IMR-90 (cell line): ENCODE measurements around the gene ALOX12B. TPM values are rescaled to one million over a fixed set of nuclear protein-coding genes. Genes with fewer than 3 reads are reported as not detected.

ENCODE experiments used
- ATAC-seq: fragments of 200-7000 bp; cut with Tn5 transposase; 2 replicates; pipeline ENCODE4 v1.9.1; 2020; ENCODE audit warnings: low read depth, mild to moderate bottlenecking, moderate library complexity
- BruUV-seq: library from RNA; stranded (reverse); fragments of 400-500 nt; replicated peaks from 2 replicates; lab custom pipeline; 2021; lab: Mats Ljungman, UMichigan
- CTCF ChIA-PET: fragments of 300-600 bp; formaldehyde crosslinking; extraction: SDS; loops from one replicate; lab custom pipeline; 2021; ENCODE audit warnings: antibody characterized with exemption; lab: Yijun Ruan, JAX
- POLR2A ChIA-PET: fragments of 300-600 bp; sonication (Branson Sonifier 250); formaldehyde crosslinking; loops from one replicate; lab custom pipeline; 2022; ENCODE audit warnings: antibody characterized with exemption; ENCODE audit not compliant: unreplicated experiment; lab: Charles Lee
- DNase-seq: peaks from one replicate; pipeline ENCODE4 v3.0.0; 2013
- H2AFZ ChIP-seq: replicated peaks from 2 replicates; pipeline ENCODE3; 2013; ENCODE audit warnings: low read length, mild to moderate bottlenecking; ENCODE audit not compliant: poor library complexity
- H2AK5ac ChIP-seq: 2 replicates; pipeline ENCODE4 v1.6.1; 2013; ENCODE audit warnings: low read depth, low read length, inconsistent platforms
- H2AK9ac ChIP-seq: replicated peaks from 2 replicates; pipeline ENCODE3; 2013; ENCODE audit warnings: mild to moderate bottlenecking, low read depth, low read length, moderate library complexity; ENCODE audit not compliant: poor library complexity
- H2BK120ac ChIP-seq: 2 replicates; pipeline ENCODE4 v1.6.1; 2013; ENCODE audit warnings: low read depth, low read length, inconsistent platforms
- H2BK15ac ChIP-seq: 3 replicates; pipeline ENCODE4 v1.6.1; 2013; ENCODE audit warnings: low read depth, low read length, inconsistent platforms
- H2BK20ac ChIP-seq: 2 replicates; pipeline ENCODE4 v1.6.1; 2013; ENCODE audit warnings: low read depth, mild to moderate bottlenecking, inconsistent platforms, low read length, moderate library complexity
- H2BK5ac ChIP-seq: 2 replicates; pipeline ENCODE4 v1.6.1; 2013; ENCODE audit warnings: mild to moderate bottlenecking, low read depth, low read length, inconsistent platforms; ENCODE audit not compliant: poor library complexity, severe bottlenecking
- H3K14ac ChIP-seq: replicated peaks from 2 replicates; pipeline ENCODE4 v1.6.1; 2013; ENCODE audit warnings: low read depth, low read length, inconsistent platforms
- H3K18ac ChIP-seq: 2 replicates; pipeline ENCODE4 v1.6.1; 2013; ENCODE audit warnings: low read depth, low read length, control low read depth
- H3K23ac ChIP-seq: 2 replicates; pipeline ENCODE4 v1.6.1; 2013; ENCODE audit warnings: low read depth, low read length, inconsistent platforms
- H3K27ac ChIP-seq: 2 replicates; pipeline ENCODE4 v1.5.1; 2013; ENCODE audit warnings: mild to moderate bottlenecking, control low read depth, low read length; ENCODE audit not compliant: insufficient read depth
- H3K27me3 ChIP-seq: 2 replicates; pipeline ENCODE4 v1.6.1; 2013; ENCODE audit warnings: low read length; ENCODE audit not compliant: control insufficient read depth, insufficient read depth
- H3K36me3 ChIP-seq: 2 replicates; pipeline ENCODE4 v1.6.1; 2013; ENCODE audit warnings: low read length, mixed read lengths; ENCODE audit not compliant: control insufficient read depth, insufficient read depth
- H3K4ac ChIP-seq: 2 replicates; pipeline ENCODE4 v1.6.1; 2013; ENCODE audit warnings: low read depth, low read length, inconsistent platforms
- H3K4me1 ChIP-seq: 2 replicates; pipeline ENCODE4 v1.6.1; 2013; ENCODE audit warnings: low read length, mixed read lengths; ENCODE audit not compliant: control insufficient read depth, insufficient read depth
- H3K4me2 ChIP-seq: 2 replicates; pipeline ENCODE4 v1.6.1; 2013; ENCODE audit warnings: low read depth, mild to moderate bottlenecking, control low read depth, low read length, moderate library complexity
- H3K4me3 ChIP-seq: 2 replicates; pipeline ENCODE4 v1.5.1; 2013; ENCODE audit warnings: low read depth, mild to moderate bottlenecking, control low read depth, low read length, moderate library complexity; ENCODE audit not compliant: insufficient read depth
- H3K56ac ChIP-seq: 2 replicates; pipeline ENCODE4 v1.6.1; 2013; ENCODE audit warnings: low read length, inconsistent platforms; ENCODE audit not compliant: insufficient read depth; ENCODE audit errors: extremely low read depth
- H3K79me1 ChIP-seq, 2 experiments: 2 replicates each; pipeline ENCODE4 v1.6.1; 2013; ENCODE audit warnings: low read length in 2 of 2, inconsistent platforms in 1 of 2, low read depth in 1 of 2
- H3K9ac ChIP-seq: 2 replicates; pipeline ENCODE4 v1.6.1; 2013; ENCODE audit warnings: low read depth, low read length, control low read depth
- H3K9me1 ChIP-seq: 2 replicates; pipeline ENCODE4 v1.6.1; 2013; ENCODE audit warnings: low read length, inconsistent platforms; ENCODE audit not compliant: insufficient read depth
- H3K9me3 ChIP-seq: 2 replicates; pipeline ENCODE4 v1.6.1; 2013; ENCODE audit warnings: low read length; ENCODE audit not compliant: control insufficient read depth, insufficient read depth
- H4K20me1 ChIP-seq: 2 replicates; pipeline ENCODE4 v1.6.1; 2013; ENCODE audit warnings: low read length, inconsistent platforms; ENCODE audit not compliant: insufficient read depth
- H4K5ac ChIP-seq: 2 replicates; pipeline ENCODE4 v1.6.1; 2013; ENCODE audit warnings: mild to moderate bottlenecking, low read depth, low read length, control low read depth
- H4K8ac ChIP-seq, 2 experiments: 2 replicates each; pipeline ENCODE4 v1.6.1; 2013; ENCODE audit warnings: low read depth in 2 of 2, low read length in 2 of 2, control low read depth in 1 of 2, inconsistent platforms in 1 of 2
- H4K91ac ChIP-seq: 2 replicates; pipeline ENCODE4 v1.6.1; 2013; ENCODE audit warnings: low read depth, low read length, inconsistent platforms; ENCODE audit not compliant: insufficient read depth
- CEBPB ChIP-seq: IDR thresholded peaks from 2 replicates; pipeline ENCODE4 v1.6.1; 2012; ENCODE audit warnings: low read depth, low read length, improper control_type of control experiment
- CHD1 ChIP-seq: IDR thresholded peaks from 2 replicates; pipeline ENCODE4 v1.6.1; 2012; ENCODE audit warnings: low read depth, low read length, improper control_type of control experiment
- CTCF ChIP-seq: conservative IDR thresholded peaks from 2 replicates; pipeline ENCODE4 v1.5.1; 2012; ENCODE audit warnings: mild to moderate bottlenecking, low read depth, low read length, improper control_type of control experiment
- ELK1 ChIP-seq: fragments of 150-350 bp; IDR thresholded peaks from 2 replicates; pipeline ENCODE4 v1.6.1; 2016; ENCODE audit warnings: low read depth, mild to moderate bottlenecking, low read length, moderate library complexity, borderline replicate concordance
- MAFK ChIP-seq: IDR thresholded peaks from 2 replicates; pipeline ENCODE4 v1.6.1; 2012; ENCODE audit warnings: low read depth, low read length, improper control_type of control experiment
- MAZ ChIP-seq: IDR thresholded peaks from 2 replicates; pipeline ENCODE4 v1.6.1; 2012; ENCODE audit warnings: low read depth, mild to moderate bottlenecking, low read length, improper control_type of control experiment, moderate library complexity, borderline replicate concordance
- RFX5 ChIP-seq: IDR thresholded peaks from 2 replicates; pipeline ENCODE4 v1.8.0; 2012; ENCODE audit warnings: low read depth, mild to moderate bottlenecking, low read length, moderate library complexity
- WGBS, 2 experiments: methylation state at CpG; one replicate each; pipeline versions ENCODE4 v1.1.5 to v1.1.7; 2013; ENCODE audit warnings: missing lambda C conversion rate in 2 of 2; ENCODE audit not compliant: insufficient read length in 1 of 2; ENCODE audit errors: extremely low coverage in 2 of 2; 5-methylcytosine and 5-hydroxymethylcytosine counted together
- dilution Hi-C: fragments of 300-500 bp; cut with HindIII; formaldehyde crosslinking; loops from one replicate; pipeline ENCODE4 v1.14.3; 2018; ENCODE audit warnings: low sequenced_read_pairs; ENCODE audit not compliant: unreplicated experiment
- in situ Hi-C: fragments of 300-500 bp; cut with MboI; formaldehyde crosslinking; loops from 3 replicates; pipeline ENCODE4 v1.14.3; 2019; ENCODE audit warnings: low sequenced_read_pairs, inconsistent platforms, mixed read lengths
- intact Hi-C: fragments of 100-400 bp; cut with micrococcal nuclease; formaldehyde crosslinking; loops from 2 replicates; pipeline ENCODE4 v1.10.0; 2022
- polyA plus RNA-seq, 3 experiments: library from polyadenylated mRNA; depleted of rRNA; stranded (reverse); fragments of >200 nt; gene quantifications; 2 replicates each; pipeline ENCODE4 v1.2.3, GENCODE V29; 2012; ENCODE audit warnings: low replicate concordance in 1 of 3
- total RNA-seq: library from RNA; depleted of rRNA; stranded (reverse); fragments of >200 nt; gene quantifications from 2 replicates; pipeline ENCODE4 v1.2.3, GENCODE V29; 2012

Gene ALOX12B
- total and polyA plus RNA-seq, 2 of the 4 experiments (the other 2 are of a cell fraction) = not detected

GRCh38 chr17:8048736-8049135, 38.8 kb downstream of the ALOX12B start:
- DNase-seq (no peak), ATAC-seq (no peak)
- intact Hi-C loops = no loop called here
- H3K18ac ChIP-seq = no peak overlapping the region
- H3K4me2 ChIP-seq = no peak overlapping the region
- no peak overlapping the region for H4K8ac ChIP-seq
- H2BK15ac ChIP-seq = no peak overlapping the region
- ChIA-PET CTCF (interaction anchor here (0.7 kb wide), 1 partner anchor 208 kb away, joined by 4 read pairs; no protein-coding TSS in a partner anchor), POLR2A (no interaction called here)
- peaks cover 69% of the 10 kb centered on the region for H3K27me3 ChIP-seq
- no peak overlapping the region for H4K5ac ChIP-seq
- no peak overlapping the region for H3K9ac ChIP-seq
- dilution Hi-C loops = no loop called here
- H3K9me1 ChIP-seq = no peaks in the 10 kb centered on the region
- H2BK5ac ChIP-seq = no peak overlapping the region
- no peak overlapping the region for H3K27ac ChIP-seq
- H3K79me1 ChIP-seq = no peaks in the 10 kb centered on the region
- H2BK120ac ChIP-seq = no peak overlapping the region
- no peaks in the 10 kb centered on the region for H4K20me1 ChIP-seq
- no peaks in the 10 kb centered on the region for H3K4me1 ChIP-seq
- no peak overlapping the region for H3K23ac ChIP-seq
- H3K56ac ChIP-seq = no peak overlapping the region
- H3K4me3 ChIP-seq = no peak overlapping the region
- no peak overlapping the region for H2AK9ac ChIP-seq
- H4K91ac ChIP-seq = no peak overlapping the region
- TF ChIP-seq MAFK = no peak
- no peak for TF ChIP-seq CHD1
- TF ChIP-seq ELK1 = no peak
- TF ChIP-seq CTCF = no peak
- TF ChIP-seq CEBPB = no peak
- no peak for TF ChIP-seq MAZ
- no peak for TF ChIP-seq RFX5
- no peaks in the 10 kb centered on the region for H3K9me3 ChIP-seq
- H3K4ac ChIP-seq = no peak overlapping the region
- WGBS, 2 experiments = no CpG with 5 or more reads among the region's 8 CpGs
- no peak overlapping the region for H3K14ac ChIP-seq
- H2BK20ac ChIP-seq = no peak overlapping the region
- no peak overlapping the region for H2AK5ac ChIP-seq
- no peaks in the 10 kb centered on the region for H3K36me3 ChIP-seq
- no TSS peak for BruUV-seq
- H2AFZ ChIP-seq = no peak overlapping the region
- in situ Hi-C loops = loop anchor here (10.0 kb wide), 1 partner anchor 134 kb away; the partner anchor contains the start of gene RNF227
